Smooth muscle cell of the pulmonary artery (primary cell): ENCODE measurements around the gene ARMS2. TPM values are rescaled to one million over a fixed set of nuclear protein-coding genes. Genes with fewer than 3 reads are reported as not detected.

Experiments used
- total RNA-seq: library from RNA; depleted of rRNA; stranded (reverse); fragments of >200 nt; gene quantifications from 2 replicates; pipeline ENCODE4 v1.2.3, GENCODE V29; 2014

The ARMS2 gene, protein sequence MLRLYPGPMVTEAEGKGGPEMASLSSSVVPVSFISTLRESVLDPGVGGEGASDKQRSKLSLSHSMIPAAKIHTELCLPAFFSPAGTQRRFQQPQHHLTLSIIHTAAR
- total RNA-seq = not detected in 2 replicates

DNA sequence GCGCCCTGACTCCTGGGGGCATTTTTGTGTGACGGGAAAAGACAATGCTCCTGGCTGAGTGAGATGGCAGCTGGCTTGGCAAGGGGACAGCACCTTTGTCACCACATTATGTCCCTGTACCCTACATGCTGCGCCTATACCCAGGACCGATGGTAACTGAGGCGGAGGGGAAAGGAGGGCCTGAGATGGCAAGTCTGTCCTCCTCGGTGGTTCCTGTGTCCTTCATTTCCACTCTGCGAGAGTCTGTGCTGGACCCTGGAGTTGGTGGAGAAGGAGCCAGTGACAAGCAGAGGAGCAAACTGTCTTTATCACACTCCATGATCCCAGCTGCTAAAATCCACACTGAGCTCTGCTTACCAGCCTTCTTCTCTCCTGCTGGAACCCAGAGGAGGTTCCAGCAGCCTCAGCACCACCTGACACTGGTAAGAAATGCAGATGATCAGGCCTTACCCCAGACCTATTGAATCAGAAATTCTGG is at the start of gene ARMS2:
TSS of gene ARMS2 (plus strand) at position 51 of the 478 bp plus-strand sequence. CDS start at position 126, 75 bp downstream.

DNA sequence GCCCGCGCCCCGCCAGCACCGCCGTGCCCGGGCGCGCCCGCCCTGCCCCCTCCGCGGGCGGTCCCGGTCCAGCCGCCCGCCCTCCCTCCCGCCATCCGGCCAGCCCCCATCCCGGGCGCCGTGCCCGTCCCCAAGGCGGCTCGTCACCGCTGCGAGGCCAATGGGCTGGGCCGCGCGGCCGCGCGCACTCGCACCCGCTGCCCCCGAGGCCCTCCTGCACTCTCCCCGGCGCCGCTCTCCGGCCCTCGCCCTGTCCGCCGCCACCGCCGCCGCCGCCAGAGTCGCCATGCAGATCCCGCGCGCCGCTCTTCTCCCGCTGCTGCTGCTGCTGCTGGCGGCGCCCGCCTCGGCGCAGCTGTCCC is 6.9 kb downstream of the ARMS2 start, which contains the start of gene HTRA1:
TSS of gene HTRA1 (plus strand) at position 187 of the 362 bp plus-strand sequence. CDS start at position 287, 100 bp downstream.

Other genes with a start within 250 kb of the ARMS2 start
- 0.13 TPM in 1 of 2 replicates, not detected in the other for gene BTBD16, start 183.4 kb upstream of the ARMS2 start, total RNA-seq
- 27.9 and 29.8 TPM in 2 replicates for gene PLEKHA1, start 79.9 kb upstream of the ARMS2 start, total RNA-seq
- gene HTRA1, start 6.9 kb downstream of the ARMS2 start, total RNA-seq = 591 and 835 TPM in 2 replicates
- gene DMBT1, start 106.1 kb downstream of the ARMS2 start, total RNA-seq = 0.03 and 0.13 TPM in 2 replicates
- gene C10orf120, start 245.2 kb downstream of the ARMS2 start, total RNA-seq = not detected in 2 replicates